Ectodermal cell (in vitro differentiated cells): Measurements from ENCODE around the gene ORM1.

ENCODE experiments used
- H3K27ac ChIP-seq: 2 replicates; pipeline ENCODE4 v1.7.0; 2013; ENCODE audit warnings: mild to moderate bottlenecking, low read depth, low read length; ENCODE audit not compliant: insufficient read depth, poor library complexity, severe bottlenecking
- H3K27me3 ChIP-seq: 2 replicates; pipeline ENCODE4 v1.7.0; 2013; ENCODE audit warnings: mild to moderate bottlenecking, low read length; ENCODE audit not compliant: insufficient read depth, control insufficient read depth, poor library complexity, severe bottlenecking
- H3K36me3 ChIP-seq: one replicate; pipeline ENCODE4 v1.7.0; 2013; ENCODE audit warnings: low read length; ENCODE audit not compliant: control insufficient read depth, insufficient read depth
- H3K4me1 ChIP-seq: one replicate; pipeline ENCODE4 v1.7.0; 2013; ENCODE audit warnings: low read length; ENCODE audit not compliant: control insufficient read depth, insufficient read depth
- H3K4me3 ChIP-seq: 2 replicates; pipeline ENCODE4 v1.7.0; 2013; ENCODE audit warnings: low read depth, low read length, control low read depth; ENCODE audit not compliant: insufficient read depth
- H3K9me3 ChIP-seq: 2 replicates; pipeline ENCODE4 v1.7.0; 2013; ENCODE audit warnings: mild to moderate bottlenecking, low read length, moderate library complexity; ENCODE audit not compliant: control insufficient read depth
- WGBS, 2 experiments: methylation state at CpG; one replicate each; pipeline ENCODE4 v1.1.7; 2013; ENCODE audit warnings: missing lambda C conversion rate in 2 of 2; 5-methylcytosine and 5-hydroxymethylcytosine counted together

Gene ORM1

GRCh38 chr9:114344188-114344566 lies 21.3 kb downstream of the ORM1 start:
- no peak overlapping the region for H3K27ac ChIP-seq
- WGBS, 2 experiments = 92 to 95% methylated on average over 11 of the region's 11 CpGs
- no peaks in the 10 kb centered on the region for H3K27me3 ChIP-seq

GRCh38 chr9:114344692-114345091 lies 21.8 kb downstream of the ORM1 start:
- H3K27me3 ChIP-seq = no peaks in the 10 kb centered on the region
- H3K4me3 ChIP-seq = no peak overlapping the region
- peaks cover 13% of the 10 kb centered on the region for H3K4me1 ChIP-seq
- no peaks in the 10 kb centered on the region for H3K9me3 ChIP-seq
- H3K27ac ChIP-seq = no peak overlapping the region
- peaks cover 10% of the 10 kb centered on the region for H3K36me3 ChIP-seq
- WGBS, 2 experiments = 96 to 97% methylated on average over 3 of the region's 3 CpGs

More at GRCh38 chr9:114344188-114344566, 21.3 kb downstream of the ORM1 start:
- Histone ChIP-seq H3K4me1 (peaks cover 9% of the 10 kb centered on the region), H3K9me3 (no peaks in the 10 kb centered on the region), H3K4me3 (no peak overlapping the region), H3K36me3 (peaks cover 10% of the 10 kb centered on the region)

GRCh38 chr9:114345493-114346065 lies 22.7 kb downstream of the ORM1 start:
- no peaks in the 10 kb centered on the region for H3K27me3 ChIP-seq
- H3K4me1 ChIP-seq = peaks cover 13% of the 10 kb centered on the region
- no peak overlapping the region for H3K4me3 ChIP-seq
- no peaks in the 10 kb centered on the region for H3K9me3 ChIP-seq
- 91 to 95% methylated on average over 7 of the region's 7 CpGs for WGBS, 2 experiments
- H3K27ac ChIP-seq = no peak overlapping the region
- H3K36me3 ChIP-seq = peaks cover 10% of the 10 kb centered on the region

GRCh38 chr9:114346146-114346545 lies 23.2 kb downstream of the ORM1 start:
- 95 to 97% methylated on average over 11 of the region's 11 CpGs for WGBS, 2 experiments
- Histone ChIP-seq H3K4me3 (no peak overlapping the region), H3K27ac (no peak overlapping the region), H3K27me3 (no peaks in the 10 kb centered on the region), H3K9me3 (no peaks in the 10 kb centered on the region), H3K36me3 (peaks cover 10% of the 10 kb centered on the region), H3K4me1 (peaks cover 13% of the 10 kb centered on the region)

GRCh38 chr9:114347675-114348074 lies 24.8 kb downstream of the ORM1 start:
- whole genome bisulfite sequencing, 2 experiments = 85 to 87% methylated on average over 15 of the region's 15 CpGs
- peaks cover 10% of the 10 kb centered on the region for H3K36me3 ChIP-seq

GRCh38 chr9:114348261-114348905 lies 25.5 kb downstream of the ORM1 start:
- Histone ChIP-seq H3K27ac (no peak overlapping the region), H3K36me3 (peaks cover 10% of the 10 kb centered on the region), H3K9me3 (no peaks in the 10 kb centered on the region), H3K27me3 (no peaks in the 10 kb centered on the region), H3K4me3 (no peak overlapping the region), H3K4me1 (peaks cover 13% of the 10 kb centered on the region)
- 85% methylated on average over 12 of the region's 12 CpGs for WGBS, 2 experiments

More at GRCh38 chr9:114347675-114348074, 24.8 kb downstream of the ORM1 start:
- Histone ChIP-seq H3K27ac (no peak overlapping the region), H3K27me3 (no peaks in the 10 kb centered on the region), H3K9me3 (no peaks in the 10 kb centered on the region), H3K4me1 (peaks cover 13% of the 10 kb centered on the region), H3K4me3 (no peak overlapping the region)

GRCh38 chr9:114348906-114349482 lies 26.1 kb downstream of the ORM1 start:
- peaks cover 13% of the 10 kb centered on the region for H3K4me1 ChIP-seq
- WGBS, 2 experiments = 42 to 44% methylated on average over 9 of the region's 9 CpGs
- no peak overlapping the region for H3K4me3 ChIP-seq
- H3K27me3 ChIP-seq = no peaks in the 10 kb centered on the region
- H3K9me3 ChIP-seq = no peaks in the 10 kb centered on the region
- H3K36me3 ChIP-seq = peaks cover 10% of the 10 kb centered on the region
- peak overlapping the region; percentile 64 for H3K27ac ChIP-seq

GRCh38 chr9:114349713-114350480 lies 27.0 kb downstream of the ORM1 start:
- peak overlapping the region; percentile 64 for H3K27ac ChIP-seq

GRCh38 chr9:114350636-114351401 lies 27.9 kb downstream of the ORM1 start:
- H3K36me3 ChIP-seq = peaks cover 4% of the 10 kb centered on the region

More at GRCh38 chr9:114349713-114350480, 27.0 kb downstream of the ORM1 start:
- 94% methylated on average over 10 of the region's 10 CpGs for WGBS, 2 experiments
- Histone ChIP-seq H3K36me3 (peaks cover 10% of the 10 kb centered on the region), H3K4me3 (no peak overlapping the region), H3K27me3 (no peaks in the 10 kb centered on the region), H3K4me1 (peaks cover 13% of the 10 kb centered on the region), H3K9me3 (no peaks in the 10 kb centered on the region)

More at GRCh38 chr9:114350636-114351401, 27.9 kb downstream of the ORM1 start:
- H3K4me1 ChIP-seq = peaks cover 13% of the 10 kb centered on the region
- H3K27me3 ChIP-seq = no peaks in the 10 kb centered on the region
- H3K9me3 ChIP-seq = no peaks in the 10 kb centered on the region
- 95% methylated on average over 16 of the region's 16 CpGs for WGBS, 2 experiments
- no peak overlapping the region for H3K4me3 ChIP-seq
- no peak overlapping the region for H3K27ac ChIP-seq
